ENCODE data around the gene CREB3.

The CREB3 gene

GRCh38 chr9:35702696-35703095 is 29.8 kb upstream of the CREB3 start:
- no peak for DNase-seq

GRCh38 chr9:35703906-35704672 is 28.4 kb upstream of the CREB3 start:
- no peak for DNase-seq

- DNase-seq: no peak
These were observed 27.1 kb upstream of the CREB3 start for GRCh38 chr9:35705372-35705771.

GRCh38 chr9:35705836-35706430 is 26.5 kb upstream of the CREB3 start:
- no peak for DNase-seq

GRCh38 chr9:35706951-35707350 is 25.5 kb upstream of the CREB3 start:
- no peak for DNase-seq

- no peak for DNase-seq
These were observed 24.3 kb upstream of the CREB3 start for GRCh38 chr9:35708146-35708545.

GRCh38 chr9:35710818-35711500 is 21.5 kb upstream of the CREB3 start:
- no peak for DNase-seq

GRCh38 chr9:35711501-35712428 is 20.7 kb upstream of the CREB3 start:
- no peak for DNase-seq

- DNase-seq: no peak
These were observed 19.6 kb upstream of the CREB3 start for GRCh38 chr9:35712762-35713400.

- no peak for DNase-seq
These were observed 18.9 kb upstream of the CREB3 start for GRCh38 chr9:35713578-35713977.

GRCh38 chr9:35714123-35714522 is 18.3 kb upstream of the CREB3 start:
- no peak for DNase-seq

- no peak for DNase-seq
These were observed 17.8 kb upstream of the CREB3 start for GRCh38 chr9:35714579-35715252.

- DNase-seq: no peak
These were observed 16.2 kb upstream of the CREB3 start for GRCh38 chr9:35716230-35716629.

GRCh38 chr9:35717132-35717870 is 15.2 kb upstream of the CREB3 start:
- DNase-seq: no peak

GRCh38 chr9:35718721-35719511 is 13.6 kb upstream of the CREB3 start:
- DNase-seq: no peak

GRCh38 chr9:35719546-35719945 is 12.9 kb upstream of the CREB3 start:
- DNase-seq: no peak

- no peak for DNase-seq
These were observed 9.0 kb upstream of the CREB3 start for GRCh38 chr9:35723426-35723825.

- DNase-seq: no peak
These were observed 8.6 kb upstream of the CREB3 start for GRCh38 chr9:35723908-35724307.

GRCh38 chr9:35725362-35725761 is 7.1 kb upstream of the CREB3 start:
- DNase-seq: no peak

- DNase-seq: peak; percentile 39
These were observed 5.5 kb upstream of the CREB3 start for GRCh38 chr9:35726931-35727330.
